HG03280 (cell line): ENCODE data around the gene ANKRD65.
A peak's percentile ranks its signal among the peaks of the same experiment; 100 is the strongest.
"Not testable (repeated sequence)": the region's sequence is repeated elsewhere in the genome, so short reads cannot be mapped to it uniquely, and the experiment has no call there.

Source experiments
- ATAC-seq: cut with Tn5 transposase; IDR thresholded peaks from one replicate; pipeline ENCODE4 v1.9.1; 2021; ENCODE audit warnings: mild to moderate bottlenecking, moderate library complexity; ENCODE audit not compliant: unreplicated experiment

Gene ANKRD65

DNA sequence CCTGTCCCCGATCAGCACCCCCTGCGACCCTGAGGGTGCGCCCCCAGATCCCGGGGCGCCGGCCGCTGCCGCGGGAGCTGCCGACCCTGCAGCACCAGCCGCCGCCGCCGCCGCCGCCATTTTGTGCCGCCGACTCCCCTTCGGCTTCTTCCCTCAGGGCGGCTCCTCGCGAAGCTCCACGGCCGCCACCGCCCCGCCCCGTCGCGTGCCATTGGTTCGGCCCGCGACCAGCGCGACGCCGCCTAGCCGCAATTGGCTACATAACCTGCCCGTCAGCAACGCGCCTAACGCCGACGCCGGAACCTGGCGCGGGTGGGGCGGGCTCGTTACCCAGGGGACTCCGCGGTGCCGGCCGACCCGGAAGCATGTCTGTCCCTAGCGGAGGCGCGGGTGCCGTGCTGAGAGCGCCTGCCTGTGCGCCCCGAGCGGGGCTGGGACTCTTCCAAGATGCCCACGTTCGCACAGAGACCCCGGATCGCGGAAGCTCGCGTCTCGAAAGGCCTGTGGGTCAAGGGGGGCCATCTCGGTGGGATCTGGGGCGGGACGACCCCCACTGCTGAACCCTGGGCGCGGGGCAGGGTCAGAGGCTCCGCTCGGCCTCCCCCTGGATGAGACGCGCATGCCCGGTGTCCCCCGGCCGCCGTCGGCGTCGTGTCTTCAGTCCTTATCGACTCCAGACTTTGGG, 21.7 kb downstream of the ANKRD65 start, which contains the start of gene CCNL2:
CCNL2 (minus strand) TSS at position 149 of the 685 bp plus-strand sequence; CDS start at position 120, 29 bp downstream.
- peak; percentile 93 for ATAC-seq

DNA sequence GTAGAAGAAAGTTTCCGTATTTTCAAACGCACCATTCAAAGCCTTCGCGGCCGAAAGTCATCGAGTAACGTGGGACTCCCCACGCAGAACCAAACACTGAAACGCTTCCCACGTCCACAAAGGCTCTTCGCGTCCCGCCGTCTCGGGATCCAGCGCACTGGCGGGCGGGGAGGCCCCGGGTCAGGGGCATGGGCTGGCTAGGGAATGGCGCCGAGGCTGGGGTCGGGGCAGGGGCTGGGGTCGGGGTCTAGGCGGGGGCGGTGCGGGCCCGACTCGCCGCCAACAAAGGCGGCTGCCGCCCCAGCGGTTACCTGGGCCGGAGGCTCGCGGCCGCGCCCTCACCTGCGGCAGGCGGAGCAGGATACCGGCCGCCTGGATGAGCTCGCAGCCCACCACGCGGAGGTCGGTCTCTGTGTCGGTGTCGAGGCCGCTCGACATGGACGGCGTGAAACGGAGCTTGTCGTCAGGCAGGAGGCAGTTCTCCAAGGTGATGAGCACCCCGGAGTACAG, 22.3 kb downstream of the ANKRD65 start:
- ATAC-seq: peak; percentile 8

DNA sequence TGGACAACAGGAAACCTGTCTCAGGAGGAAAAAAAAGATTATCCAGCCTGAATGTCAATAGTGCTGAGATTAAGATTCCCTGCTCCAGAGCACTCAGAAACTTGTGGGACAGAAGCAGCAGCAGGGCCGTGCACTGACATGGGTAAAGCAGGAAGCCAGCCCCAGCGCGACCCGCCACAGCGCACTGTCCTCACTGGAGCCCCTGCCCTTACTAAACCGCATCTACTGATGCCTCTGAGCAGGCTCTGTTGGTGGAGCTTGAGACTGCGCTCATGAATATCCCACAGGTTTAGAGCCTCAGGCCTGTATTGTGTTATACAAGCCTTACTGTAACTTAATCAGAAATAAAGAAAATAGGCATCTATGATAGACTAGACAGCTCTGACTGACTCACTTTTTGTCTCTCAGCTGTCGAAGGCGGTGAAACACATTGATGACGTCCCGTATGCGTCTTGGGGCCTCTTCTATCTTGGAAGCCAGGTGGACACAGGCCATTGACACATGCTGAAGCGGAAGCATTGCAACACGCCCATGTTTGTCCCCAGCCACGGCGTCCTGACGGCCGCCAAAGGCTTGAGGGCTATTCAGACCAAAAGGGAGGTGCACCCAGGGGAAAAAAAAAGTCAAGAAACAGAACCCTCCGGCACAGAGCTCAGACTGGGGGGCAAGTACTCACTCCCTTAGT, 23.1 kb downstream of the ANKRD65 start:
- no peak for ATAC-seq

DNA sequence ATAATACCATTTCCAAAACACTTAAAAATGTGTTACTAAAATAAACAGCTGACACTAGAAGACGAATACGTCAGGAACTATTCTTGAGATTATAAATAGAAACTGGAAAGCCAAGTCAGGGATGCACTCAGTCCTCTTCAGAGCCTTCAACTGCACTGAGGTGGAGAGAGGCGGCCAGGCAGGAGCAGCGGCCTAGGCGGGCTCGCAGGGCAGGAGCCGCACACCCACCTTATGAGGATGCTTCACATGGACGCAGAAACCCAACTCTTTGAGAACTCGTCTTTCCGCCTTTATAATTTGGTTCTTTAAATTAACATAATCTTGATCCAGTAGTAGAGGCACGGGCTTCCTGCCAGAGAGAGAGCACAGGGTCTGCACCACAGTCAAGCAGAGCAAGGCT, 25.9 kb downstream of the ANKRD65 start:
- no peak for ATAC-seq

DNA sequence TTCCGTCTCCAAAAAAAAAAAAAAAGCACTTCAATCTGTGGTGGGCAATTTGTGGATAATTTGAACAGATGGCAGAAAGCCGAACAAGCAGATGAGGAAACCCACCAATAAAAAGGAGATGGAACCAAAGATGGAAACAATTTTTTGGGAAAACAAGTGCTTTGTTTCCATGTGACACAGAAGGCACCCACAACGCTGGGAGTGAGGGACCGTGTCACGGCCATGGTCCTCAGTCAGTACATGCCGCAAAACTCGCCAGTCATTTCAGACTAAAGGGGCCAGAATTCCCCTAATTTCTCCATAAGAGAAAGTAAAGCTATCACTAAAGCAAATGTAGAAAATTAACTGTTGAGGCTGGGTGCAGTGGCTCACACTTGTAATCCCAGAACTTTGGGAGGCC, 27.0 kb downstream of the ANKRD65 start:
- no peak for ATAC-seq

DNA sequence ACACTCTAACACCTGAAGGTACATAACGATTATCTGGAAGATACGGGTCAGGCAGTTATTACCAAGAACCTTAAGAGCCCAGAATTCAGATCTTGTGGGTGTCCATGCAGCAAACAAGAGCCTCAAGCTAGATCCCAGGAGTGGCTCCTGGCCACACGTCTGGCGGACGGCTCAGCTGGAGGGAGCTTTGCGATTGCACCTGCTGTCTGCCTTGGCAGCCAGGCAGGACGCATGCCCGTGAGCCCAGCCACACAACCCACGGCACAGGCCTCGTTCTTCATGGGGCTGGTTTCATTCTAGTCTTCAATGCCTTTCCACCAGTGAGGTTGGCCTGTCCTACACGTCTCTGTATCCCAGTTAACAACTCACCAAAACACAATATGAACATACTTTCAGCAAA, 27.6 kb downstream of the ANKRD65 start:
- ATAC-seq: no peak

DNA sequence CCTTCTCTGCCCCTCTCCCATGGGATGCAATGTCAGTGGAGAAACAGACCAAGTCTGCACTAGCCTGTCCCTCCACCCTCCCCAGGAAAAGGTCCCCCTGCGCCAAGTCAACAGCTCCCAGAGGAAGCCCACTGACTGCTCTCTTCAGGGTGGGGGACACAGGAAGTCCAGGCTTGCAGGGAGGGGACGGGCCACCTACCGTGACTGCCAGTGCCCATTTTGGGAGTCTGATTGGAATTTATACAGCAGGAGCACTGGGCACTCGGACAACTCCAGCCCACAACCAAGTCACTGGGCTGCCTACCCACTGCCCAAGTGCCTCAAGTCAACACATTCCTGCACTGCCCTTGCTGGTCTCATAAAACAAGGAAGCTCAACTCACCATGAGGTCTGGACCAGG, 28.1 kb downstream of the ANKRD65 start:
- no peak for ATAC-seq

DNA sequence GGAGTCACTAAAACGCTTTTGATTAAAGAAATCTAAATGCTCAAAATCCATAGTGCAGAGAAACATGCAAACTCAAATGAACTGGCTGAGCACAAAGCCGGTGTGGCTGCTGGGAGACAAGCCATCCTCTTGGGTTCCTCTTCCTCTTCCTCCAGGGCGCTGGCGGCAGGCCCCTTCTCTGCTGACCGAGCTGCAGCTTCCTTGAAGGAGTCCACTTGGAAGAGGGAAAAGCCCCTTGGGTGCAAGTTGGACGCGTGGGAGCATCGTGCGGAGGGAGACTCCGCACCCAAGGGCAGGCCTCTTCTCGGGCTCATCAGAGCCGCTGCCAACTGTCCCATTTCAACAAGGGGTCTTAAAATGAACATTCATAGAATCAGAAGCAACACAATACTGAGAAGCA, 29.9 kb downstream of the ANKRD65 start:
- ATAC-seq: no peak

DNA sequence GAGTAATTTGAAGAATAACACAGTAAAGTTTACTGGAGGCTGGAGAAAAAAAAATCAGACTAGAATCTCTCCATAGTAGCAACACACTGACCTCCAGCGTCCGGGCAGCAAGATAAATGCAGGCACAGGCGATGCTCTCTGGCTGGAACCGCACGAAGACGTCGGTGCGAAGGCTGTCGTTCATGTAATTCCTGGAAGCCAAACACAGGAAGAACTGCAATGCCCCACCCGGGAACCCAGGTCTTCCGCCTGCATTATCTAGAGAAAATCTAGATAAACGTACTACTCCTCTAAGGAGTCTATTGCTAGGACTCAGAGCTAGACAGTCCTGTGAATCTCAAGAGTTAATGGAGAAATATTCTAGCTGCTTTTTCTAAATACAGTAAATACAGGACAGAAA, 30.4 kb downstream of the ANKRD65 start:
- no peak for ATAC-seq

DNA sequence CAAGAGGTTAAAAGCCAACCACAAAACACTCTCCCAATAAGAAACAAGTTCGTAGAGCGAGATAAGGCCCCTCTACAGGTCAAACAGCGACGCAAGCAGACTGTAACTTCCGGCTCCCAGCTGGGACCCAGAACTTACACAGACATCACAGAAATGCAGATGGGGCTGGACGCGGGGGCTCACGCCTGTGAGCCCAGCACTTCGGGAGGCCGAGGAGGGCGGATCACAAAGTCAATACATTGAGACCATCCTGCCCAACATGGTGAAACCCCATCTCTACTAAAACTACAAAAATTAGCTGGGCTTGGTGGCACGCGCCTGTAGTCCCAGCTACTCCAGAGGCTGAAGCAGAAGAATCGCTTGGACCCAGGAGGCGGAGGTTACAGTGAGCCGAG, 33.0 kb downstream of the ANKRD65 start:
- ATAC-seq: no peak

DNA sequence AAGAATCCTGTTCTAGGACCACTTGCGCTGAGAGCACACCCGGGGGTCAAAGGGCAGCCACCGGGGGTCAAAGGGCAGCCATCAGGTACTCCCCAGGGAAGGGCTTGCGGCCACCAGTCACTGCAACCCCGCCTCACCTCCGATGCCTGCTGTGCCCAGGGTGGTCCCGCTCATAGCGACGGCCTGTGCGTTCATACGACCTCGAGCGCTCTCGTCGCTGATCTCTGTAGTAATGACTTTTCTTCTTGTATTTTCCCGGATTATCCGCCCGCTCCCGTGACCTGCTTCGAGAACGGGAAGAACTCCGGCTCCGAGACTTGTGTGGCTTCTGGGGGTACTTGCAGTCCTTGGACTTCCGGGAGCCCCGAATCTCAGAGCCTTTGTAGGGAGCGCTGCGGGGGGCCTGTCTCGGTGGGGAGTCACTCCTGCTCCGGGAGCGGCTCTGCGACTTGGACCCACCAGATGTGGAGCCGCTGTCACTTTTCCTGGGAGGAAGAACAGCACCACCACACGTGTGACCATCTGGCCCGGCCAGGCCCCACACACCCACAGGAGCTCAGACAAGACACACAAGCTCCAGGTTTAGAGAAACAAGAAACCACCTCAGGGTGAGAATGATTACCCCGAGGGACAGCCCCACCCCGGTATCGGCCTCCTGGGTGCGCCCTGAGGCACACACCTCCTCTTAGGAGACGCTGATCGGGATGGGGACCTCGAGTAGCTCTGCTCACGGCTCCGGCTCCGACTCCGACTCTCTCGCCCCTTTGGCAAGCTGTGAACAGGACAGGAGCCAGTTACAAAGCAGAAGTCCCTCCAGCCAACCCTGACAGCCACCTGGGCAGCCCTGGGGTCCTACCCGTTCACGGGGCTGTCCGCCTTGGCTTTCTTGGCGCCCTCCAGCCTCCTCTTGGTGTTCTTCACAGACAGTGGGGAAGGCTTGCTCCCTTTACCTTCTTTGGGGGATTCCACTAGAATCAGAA, 33.7 kb downstream of the ANKRD65 start:
- ATAC-seq: no peak

DNA sequence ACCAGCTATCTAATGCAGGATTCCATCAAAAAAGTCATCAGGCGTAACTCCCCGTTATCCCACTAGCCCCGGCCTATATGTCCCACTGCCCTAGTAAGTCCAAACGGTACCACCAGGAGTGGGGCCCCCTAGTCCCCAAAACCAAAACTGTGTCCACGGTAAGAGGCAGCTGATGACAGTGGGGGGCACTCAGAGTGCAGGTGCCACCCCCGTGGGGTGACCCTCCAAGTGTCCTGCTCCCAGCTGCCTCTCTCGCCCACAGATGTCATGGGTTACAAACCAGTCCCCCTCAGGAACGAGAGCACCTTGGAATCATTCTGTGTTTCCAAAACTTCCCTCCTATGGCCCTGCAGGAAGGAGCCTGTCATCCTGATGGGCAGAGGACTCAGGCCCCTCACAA, 35.1 kb downstream of the ANKRD65 start:
- ATAC-seq: no peak

DNA sequence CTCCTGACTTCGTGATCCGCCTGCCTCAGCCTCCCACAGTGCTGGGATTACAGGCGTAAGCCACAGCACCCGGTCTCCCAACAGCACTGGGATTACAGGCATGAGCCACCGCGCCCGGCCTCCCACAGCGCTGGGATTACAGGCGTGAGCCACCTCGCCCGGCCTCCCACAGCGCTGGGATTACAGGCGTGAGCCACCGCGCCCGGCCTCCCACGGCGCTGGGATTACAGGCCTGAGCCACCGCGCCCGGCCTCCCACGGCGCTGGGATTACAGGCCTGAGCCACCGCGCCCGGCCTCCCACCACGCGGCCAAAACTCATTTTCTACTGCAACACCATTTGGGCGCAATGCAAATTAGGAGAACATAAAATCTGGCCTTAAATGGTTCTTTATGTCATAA, 35.7 kb downstream of the ANKRD65 start:
- ATAC-seq: not testable (repeated sequence)

DNA sequence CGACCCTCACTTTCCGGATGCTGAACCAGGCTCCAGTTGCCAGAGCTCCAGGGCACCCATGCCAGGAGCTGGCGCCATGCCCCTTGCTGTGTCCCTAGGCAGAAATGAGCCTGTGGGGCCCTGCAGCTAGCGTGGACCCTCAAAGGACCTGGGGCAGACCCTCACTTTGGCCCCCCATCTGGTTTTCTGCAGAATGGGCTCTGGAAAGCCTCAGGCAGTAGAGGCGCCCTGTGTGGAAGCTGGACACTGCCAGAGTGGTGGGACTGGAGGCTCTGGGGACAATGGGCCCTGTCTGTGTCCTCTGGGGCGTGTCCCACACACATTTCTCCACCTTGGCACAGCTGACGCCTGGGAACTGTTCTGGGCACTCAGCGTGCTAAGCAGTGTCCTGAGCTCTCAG, 39.8 kb downstream of the ANKRD65 start:
- ATAC-seq: no peak

DNA sequence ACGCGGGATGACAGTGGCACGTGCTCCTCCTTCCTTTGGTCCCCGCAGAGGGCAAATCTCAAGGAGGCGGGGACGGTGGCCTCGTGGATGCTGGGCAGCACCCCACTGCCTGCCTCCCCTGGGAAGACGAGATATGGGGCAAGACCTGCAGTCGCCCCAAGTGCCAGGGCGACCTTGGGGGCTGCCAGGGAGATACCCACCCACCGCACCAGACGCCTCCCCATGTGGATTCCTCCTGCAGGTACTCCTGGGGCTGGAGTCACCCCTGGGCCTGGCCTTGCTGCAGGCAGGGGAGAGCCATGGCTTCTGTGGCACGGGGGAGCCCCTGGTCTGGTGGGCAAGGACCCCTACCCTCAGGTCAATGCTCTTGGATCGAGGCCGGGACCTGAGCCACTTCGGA, 40.2 kb downstream of the ANKRD65 start:
- ATAC-seq: no peak

DNA sequence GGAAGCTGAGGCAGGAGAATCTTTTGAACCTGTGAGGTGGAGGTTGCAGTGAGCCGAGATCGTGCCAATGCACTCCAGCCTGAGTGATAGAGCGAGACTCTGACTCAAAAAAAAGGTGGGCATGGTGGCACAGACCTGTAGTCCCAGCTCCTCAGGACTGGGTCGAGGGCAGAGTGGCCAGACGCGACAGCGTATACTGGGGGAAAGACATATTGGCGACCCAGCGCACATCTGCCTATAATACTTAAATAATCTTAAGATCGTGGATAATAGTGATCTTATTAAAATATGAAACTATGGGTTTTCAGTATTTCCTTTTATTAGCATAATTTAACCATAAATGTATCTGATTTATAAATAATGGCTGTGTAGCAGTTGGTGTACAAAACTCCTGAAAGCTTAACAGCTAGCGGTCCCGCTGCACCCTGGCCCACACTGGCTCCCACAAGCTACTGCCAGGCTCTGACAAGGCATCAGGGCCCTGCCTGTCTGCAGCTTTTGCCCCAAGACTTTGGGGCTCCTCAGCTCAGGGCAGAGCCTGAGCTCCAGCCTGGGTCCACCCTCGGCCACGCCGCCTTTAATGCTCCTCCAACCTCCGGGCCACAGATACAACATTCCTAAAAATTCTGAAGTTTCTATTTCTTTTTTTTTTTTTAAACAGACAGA, 43.4 kb downstream of the ANKRD65 start:
- no peak for ATAC-seq

DNA sequence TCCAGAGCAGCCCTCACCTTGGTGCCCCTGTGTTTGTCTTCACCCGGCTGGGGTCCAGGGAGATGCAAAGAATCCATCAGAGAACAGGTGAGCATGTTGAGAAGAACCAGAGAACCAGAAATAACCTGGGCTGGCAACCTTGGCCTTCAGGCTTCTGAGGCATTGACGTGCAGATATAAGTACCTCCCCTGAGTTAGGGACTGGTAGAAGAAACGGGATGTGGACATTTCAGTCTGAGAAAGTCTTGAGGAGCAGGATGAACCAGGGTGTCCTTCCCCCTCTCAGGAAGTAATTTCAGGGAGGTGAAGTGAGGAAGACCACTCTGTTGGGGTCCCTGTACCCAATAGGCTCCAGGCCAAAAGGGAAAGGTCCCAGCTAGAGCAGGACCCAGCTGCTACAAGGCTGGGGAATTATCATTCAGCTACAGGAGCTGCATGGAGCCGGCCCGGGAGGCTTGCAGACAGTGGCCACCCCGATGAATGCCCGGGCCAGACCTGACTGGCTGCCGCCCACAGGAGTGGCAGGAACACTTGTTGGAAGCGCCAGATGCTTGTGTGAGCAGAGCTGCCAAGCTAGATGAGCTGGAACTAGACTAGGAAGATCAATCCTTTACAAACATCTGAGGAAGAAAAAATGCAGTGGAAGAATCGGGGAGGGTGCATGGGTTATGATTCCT, 44.4 kb downstream of the ANKRD65 start:
- ATAC-seq: no peak

DNA sequence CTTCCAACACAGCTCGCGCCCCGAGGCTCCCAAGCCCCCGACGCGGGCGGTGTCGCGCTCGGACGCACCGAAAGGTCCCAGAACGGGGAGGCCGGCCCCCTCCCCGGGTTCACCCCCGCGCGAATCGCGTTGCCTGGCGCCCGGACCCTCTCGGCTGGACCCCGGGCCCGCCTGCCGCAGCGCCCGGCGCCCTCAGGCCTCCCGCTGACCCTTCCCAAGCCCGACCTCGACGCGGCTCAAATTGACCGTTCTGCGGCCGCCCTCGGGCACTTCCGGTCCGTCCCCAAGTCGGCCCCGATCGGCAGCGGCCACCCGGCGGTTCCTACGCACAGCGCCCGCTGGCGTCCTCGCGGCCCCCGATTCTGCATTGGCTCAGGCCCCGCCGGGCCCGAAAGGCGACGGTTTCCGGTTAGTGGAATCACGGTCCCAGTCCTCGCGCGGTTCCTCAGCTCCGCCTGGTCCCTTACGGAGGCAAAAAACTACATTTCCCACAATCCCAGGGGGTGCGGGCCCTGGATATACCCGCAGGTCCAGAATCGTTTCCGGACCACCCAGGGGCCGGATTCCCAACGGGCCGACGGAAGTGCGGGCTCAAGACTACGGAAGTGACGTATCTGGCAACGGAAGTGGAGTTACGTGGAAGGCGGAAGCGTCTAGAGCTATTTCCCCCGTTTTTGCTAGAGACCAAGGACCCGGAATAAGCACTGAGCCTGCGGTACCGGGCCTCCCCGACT, 46.0 kb downstream of the ANKRD65 start, which contains the start of gene AURKAIP1:
AURKAIP1 (minus strand) TSS at position 279 of the 734 bp plus-strand sequence. CDS start 451 bp downstream, outside the sequence.
- peak; percentile 86 for ATAC-seq

DNA sequence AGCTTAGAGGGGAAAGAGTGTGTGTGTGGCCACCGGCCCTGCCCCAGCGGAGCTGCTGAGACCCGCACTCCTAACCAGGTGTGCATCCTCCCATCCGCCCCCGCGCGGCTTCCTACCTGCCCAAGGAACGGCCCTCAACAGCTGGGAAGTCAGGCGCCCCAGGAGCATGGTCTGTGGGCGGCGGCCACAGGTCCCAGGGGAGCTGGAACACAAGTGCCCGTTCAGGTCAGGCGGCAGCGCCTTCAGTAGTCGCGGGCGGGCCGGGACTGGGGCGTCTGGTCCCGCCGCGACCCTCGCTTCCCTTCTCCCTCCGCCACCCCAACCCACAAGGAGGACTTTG, 46.5 kb downstream of the ANKRD65 start:
- peak; percentile 4 for ATAC-seq
